Stimulated activated CD4-positive, alpha-beta T cell treated with anti-CD3 and anti-CD28 coated beads, Interleukin-4, amount 100 ng/mL, for 1 hour (primary cell): ENCODE measurements around the gene ITPK1.

ENCODE experiments used
- DNase-seq: peaks from one replicate; pipeline ENCODE4 v3.0.0-alpha.2; 2020

ITPK1 gene

DNA sequence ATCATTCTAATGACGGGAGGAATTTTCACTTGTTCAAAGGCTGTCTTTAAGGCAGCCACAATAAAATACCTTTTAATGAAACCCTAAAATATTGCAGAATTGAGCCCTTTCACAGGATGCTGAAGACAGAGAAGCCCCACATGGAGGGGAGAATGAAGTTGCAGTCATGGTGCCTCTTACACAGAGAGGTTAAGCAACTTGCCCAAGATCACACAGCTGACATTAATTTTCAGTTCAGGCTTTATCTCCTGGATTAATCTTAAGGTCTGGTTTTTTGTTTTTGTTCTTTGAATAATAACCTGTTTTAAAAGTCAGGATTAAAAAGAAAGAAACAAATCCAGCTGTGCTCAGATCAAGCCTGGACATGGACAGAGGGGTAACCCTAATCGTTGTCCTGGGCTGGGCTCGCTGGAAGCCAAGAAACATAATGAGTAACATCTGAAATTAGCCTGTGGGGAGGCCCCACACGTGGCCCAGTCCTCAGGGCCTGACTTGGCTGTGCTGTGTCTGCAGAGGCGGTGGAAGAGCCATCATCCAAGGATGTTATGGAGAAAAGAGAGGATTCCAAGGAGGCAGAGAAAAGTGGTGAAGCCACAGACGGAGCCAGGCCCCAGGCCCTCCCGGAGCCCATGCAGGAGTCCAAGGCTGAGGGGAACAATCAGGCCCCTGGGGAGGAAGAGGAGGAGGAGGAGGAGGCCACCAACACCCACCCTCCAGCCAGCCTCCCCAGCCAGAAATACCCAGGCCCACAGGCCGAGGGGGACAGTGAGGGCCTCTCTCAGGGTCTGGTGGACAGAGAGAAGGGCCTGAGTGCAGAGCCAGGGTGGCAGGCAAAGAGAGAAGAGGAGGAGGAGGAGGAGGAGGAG is 184.8 kb downstream of the ITPK1 start:
- no peak for DNase-seq

DNA sequence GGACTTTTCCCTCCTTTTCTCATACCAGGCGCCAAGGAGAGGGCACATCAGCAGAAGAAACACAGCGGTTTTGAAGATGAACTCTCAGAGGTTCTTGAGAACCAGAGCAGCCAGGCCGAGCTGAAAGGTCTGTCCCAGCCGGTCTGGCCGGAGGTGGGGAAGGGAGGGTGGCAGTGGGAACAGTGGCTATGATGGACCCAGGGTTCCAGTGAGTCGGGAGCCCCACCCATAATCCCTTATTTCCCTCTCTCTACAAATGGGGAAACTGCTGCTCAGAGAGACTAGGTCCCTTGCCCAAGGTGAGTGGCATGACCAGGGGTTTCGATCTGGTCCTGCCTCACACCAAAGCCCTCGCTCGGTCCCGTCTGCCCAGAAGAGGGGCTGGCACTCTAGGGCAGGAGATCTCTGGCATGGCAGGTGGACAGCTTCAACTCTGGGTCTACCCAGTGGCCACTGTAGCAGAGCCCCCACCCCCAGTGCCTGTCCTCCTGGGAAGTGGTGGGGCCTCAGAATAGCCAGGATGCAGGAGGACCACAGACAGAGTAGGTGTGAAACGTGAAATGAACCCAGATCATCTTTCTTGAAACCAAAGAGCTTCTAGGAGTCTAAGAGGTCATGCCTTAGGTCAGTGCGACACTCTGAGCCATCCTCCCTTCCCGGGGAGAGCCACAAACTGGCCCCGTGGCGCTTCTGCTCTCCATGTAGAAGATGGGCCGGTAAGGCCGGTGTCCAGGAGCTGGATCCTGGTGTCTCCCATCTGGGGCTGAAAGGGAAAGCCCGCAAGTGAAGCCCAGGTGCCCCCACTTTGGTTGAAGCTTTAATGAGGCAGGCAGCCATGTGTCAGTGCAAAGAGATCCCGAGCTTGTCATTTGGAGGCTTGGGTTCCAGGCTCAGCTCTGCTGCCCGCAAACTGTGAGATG is 185.8 kb downstream of the ITPK1 start:
- no peak for DNase-seq

DNA sequence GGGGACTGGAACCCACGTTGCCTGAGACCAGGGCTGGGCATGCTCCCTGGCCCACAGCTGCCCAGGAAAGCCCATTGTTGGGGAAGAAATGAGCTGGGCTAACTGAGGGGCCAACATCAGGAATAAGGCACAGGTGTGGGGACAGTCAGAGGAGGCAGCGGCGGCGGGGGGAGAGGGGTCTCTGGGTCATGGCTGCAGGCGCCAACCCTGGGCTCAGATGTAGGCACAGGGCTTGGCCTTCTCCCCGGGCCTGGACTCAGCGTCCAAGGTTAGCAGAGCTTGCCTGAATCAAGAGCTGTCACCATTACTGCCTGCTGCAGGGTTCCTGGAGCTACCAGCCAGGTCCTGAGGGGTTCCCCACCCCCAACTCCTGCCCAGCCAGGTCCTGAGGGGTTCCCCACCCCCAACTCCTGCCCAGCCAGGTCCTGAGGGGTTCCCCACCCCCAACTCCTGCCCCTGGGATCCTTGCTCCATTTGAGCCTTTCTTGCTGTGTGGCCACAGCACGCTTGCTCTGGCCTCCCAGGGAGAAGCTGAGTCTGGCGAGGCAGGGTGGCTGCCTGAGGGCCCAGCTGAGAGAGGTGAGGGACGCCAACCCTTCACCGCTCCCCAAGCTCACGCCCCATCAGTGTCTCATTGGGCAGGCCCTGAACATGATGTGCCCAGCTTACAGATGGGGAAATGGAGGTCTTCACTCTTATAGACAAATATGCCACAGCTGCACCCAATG is 186.6 kb downstream of the ITPK1 start:
- no peak for DNase-seq

DNA sequence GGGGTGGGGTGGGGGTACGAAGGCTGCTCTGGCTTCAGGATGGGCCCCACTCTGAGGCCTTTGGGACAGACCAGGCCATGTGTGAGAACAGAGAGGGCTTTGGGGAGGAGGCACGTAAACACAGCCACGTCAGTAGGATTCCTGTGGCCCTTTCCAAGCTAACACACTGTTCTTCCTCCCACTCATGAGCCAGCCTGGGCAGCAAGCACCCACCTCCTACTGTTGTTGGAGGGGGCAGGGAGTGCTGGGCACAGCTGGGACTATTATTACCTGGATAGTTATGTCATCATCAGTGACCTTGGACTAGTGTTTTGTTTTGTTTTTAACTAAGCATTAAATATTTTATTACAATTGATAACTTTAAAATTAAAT is 187.5 kb downstream of the ITPK1 start:
- no peak for DNase-seq

DNA sequence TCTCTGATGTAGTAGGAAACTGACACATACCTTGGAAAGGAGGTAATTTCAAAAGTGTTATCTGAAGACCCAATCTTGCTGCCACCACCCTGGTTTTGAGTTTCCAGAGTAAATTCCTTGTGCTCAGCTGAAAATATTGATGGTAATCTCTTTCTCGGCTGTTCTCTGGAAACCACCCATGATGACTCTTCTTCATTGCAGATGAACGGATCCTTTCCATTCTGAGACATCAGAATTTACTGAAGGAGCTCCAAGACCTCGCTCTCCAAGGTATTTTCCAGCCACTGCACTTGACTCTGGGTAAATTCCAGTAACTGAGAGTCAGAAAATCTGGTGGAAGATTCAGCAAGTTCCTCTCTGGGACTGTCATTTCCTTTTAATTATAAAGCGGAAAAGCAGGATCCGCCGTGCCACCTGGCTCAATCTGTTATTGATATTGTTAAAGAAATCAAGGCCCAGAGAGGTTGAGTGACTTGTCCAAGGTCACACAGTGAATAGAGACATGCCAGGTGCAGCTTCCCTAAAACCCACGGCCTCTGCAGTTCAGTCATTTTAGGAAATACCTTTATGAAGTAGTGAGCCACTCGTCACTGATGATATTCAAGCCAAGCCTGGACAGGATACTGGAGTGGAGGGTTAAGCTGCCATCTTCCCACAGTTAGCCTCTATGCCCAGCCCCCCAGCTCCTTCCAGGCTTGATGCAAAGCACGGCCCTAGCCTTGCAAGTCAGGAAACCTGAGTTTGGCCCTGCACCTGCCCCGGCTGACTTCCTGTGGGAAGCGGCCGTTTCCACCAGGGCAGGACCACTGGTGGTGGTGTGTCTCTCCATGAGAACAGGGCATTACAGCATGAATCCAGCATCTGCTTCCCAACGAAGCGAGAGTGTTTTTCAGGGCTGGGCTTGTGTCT is 188.1 kb downstream of the ITPK1 start:
- no peak for DNase-seq

DNA sequence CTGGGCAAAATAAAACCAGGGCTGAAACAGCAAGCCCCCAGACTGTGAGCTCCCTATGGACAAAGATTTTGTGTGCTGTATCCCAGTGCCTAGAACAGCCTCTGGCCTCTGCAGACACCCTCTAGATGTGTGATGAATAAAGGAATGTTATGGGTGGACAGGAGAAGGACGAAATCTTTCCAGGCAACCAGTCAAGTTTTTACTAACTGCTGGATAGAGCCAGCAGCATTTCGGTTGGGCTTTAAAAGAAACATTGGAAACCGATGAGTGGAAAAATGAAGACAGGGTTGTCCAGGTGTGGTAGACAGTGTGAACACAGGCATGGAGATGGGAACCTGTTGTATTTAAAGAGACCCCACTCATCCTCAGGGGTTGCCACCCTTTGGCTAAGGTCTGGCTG is 188.8 kb downstream of the ITPK1 start:
- DNase-seq: no peak

DNA sequence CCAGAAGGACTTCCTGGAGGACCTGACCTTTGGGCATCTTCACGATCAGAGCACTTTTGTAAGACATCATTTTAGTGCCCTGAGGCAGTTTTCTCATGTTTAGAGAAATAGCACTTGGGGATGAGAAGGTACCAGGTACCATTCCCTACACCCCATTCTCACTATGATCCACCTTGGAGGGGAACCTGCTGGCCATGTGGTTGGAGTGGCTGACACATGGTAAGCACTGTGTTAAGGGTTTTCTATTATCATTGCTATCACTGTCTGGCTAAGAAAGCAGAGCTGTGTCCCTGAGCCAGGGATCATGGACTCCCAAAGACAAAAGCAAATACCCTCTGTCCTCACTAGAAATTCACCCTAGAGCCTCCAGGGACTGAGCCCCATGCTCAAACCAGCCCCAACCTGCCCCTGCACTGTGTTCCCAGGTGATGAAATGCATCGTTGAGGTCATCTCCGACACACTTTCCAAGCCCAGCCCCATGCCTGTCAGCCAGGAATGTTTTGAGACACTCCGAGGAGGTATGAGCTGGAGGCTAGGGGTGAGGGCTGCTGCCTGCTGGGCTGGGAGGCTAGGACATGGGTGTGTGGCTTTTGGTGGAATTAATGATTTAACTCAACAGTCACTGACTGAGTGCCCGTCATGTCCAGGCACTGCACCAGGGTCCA is 189.4 kb downstream of the ITPK1 start:
- no peak for DNase-seq

DNA sequence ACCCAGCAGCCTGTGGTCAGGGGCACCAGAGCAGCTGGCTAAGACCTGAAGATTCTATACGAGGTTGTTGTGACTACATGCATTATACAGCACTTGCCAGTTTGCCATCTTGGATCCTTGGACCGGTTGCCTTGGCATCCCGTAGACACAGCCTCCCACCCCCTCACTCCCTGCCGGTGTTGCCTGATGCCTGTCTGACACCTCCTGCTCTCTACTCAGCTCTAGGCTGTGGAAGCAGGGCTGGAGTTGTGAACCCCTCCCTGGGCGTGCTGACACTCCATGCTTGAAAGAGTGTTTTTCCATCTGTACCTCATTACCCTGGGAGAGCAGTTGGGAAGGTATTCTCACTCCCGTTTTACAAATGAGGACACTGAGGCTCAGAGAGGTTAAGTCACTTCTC is 190.3 kb downstream of the ITPK1 start:
- no peak for DNase-seq

DNA sequence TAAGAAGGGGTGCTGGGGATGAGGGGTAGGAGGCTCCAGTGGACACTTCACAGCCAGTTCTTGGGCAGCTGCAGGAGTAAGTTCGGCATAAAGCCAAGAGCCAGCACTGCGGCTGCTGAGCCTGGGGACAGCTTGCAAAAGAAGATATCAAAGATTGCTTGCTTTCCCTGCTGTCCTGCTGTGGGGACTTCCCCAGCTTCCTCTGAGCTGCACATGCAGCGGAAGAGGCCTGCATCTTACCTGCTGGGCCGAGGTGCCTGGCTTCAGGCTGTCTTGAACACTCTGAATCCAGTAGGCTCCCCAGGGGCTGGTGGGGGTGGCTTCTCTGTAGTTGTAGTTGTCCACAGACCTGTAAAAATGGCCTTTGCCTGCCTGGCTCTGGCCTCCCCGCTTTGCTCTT is 191.5 kb downstream of the ITPK1 start:
- no peak for DNase-seq

DNA sequence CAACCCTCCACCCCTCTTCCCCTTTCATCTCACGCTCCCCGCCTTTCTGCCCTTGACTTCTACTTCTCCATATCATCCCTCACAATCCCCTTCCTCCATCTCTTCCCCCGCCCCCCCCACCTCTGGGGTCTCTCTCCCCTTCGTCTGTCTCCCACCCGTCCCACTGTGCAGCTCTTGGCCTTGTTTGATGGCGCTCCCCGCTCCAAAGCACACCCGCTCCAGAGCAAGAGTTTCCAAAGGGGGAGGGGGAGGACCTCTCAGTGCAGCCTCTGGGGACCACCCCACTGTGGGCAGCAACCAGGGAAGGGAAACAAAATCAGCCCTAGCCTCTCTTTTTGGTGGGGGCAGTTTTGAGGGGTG is 192.0 kb downstream of the ITPK1 start:
- no peak for DNase-seq

GRCh38 chr14:92922883-92923743 is 192.6 kb downstream of the ITPK1 start, which contains the start of gene CHGA:
Gene CHGA (plus strand): TSS chr14:92923150. CDS start chr14:92923360, 210 bp downstream.
- peak; percentile 50 for DNase-seq

GRCh38 chr14:92922155-92922735 is 193.5 kb downstream of the ITPK1 start:
- no peak for DNase-seq

- DNase-seq: no peak
These were observed 195.7 kb downstream of the ITPK1 start for GRCh38 chr14:92920001-92920400.

DNA sequence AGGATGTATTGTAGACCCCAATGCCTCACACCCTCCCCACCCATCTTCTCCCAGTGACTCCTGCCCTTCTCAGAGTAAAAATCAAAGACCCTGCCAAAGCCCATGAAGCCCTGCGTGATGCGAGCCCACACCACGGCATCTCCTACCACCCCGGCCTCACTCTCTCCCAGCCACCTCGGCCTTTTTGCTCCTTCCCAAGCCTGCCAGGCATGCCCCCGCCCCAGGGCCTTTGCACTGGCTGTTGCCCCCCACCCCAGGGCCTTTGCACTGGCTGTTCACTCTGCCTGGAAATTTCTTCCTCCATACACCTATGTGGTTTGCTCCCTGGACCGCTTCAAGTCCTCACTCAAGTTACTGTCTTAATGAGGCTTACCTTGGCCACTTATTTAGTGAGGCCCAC is 197.8 kb downstream of the ITPK1 start:
- DNase-seq: no peak

GRCh38 chr14:92917041-92917940 is 198.4 kb downstream of the ITPK1 start:
- DNase-seq: no peak

DNA sequence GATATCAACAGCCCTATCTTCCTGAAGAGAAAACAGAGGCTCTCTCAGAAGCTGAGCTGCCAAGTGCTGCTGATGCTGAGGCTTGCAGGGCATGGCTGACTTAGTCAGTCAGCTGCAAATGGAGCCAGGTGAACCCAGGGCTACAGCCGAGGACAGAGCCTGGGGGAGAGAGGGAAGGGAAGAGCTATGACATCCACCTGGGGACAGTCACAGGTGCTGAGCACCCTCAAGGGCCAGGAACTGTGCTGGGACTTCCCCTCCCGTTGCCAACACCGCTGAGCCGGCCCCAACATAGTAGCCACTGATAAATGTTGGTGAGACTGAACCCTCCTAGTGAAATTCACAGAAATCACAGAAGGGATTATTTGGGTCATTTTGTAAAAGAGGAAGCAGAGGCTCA is 199.5 kb downstream of the ITPK1 start:
- no peak for DNase-seq

GRCh38 chr14:92914087-92914656 is 201.6 kb downstream of the ITPK1 start:
- peak; percentile 23 for DNase-seq

DNA sequence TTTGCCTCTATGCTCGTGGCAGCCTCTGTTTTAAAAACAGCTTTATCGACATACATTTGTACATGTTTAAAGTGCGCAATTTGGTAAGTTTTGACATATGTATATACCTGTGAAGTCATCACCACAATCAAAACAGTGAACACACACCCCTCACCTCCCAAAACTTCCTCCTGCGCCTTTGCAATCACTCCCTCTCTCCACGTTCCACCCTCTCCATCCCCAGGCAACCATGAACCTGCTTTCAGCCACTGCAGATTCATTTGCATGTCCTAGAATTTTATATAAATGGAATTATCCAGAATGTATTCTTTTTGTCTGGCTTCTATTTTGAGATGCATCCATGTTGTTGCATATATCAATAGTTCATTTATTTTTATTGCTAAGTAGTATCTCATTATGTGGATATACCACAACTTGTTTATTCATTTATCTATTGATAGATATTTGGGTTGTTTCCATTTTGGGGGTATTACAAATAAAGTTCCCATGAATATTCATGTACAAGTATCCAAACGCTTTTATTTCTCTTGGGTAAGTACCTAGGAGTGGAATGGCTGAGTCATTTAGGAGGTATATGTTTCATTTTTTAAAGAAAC is 208.3 kb downstream of the ITPK1 start:
- no peak for DNase-seq
